Neural progenitor cell (in vitro differentiated cells): ENCODE measurements around the gene KRT7.

Source experiments
- CTCF ChIP-seq: fragments of 200-600 bp; sonication (generic); IDR thresholded peaks from 2 replicates; pipeline ENCODE4 v1.5.1; 2017; ENCODE audit warnings: antibody characterized with exemption, mild to moderate bottlenecking
- EZH2 ChIP-seq: fragments of 200-600 bp; sonication (generic); IDR thresholded peaks from 2 replicates; pipeline ENCODE4 v1.6.1; 2017; ENCODE audit warnings: antibody characterized with exemption, mild to moderate bottlenecking, moderate library complexity

- TF ChIP-seq EZH2 = no peak
- no peak for TF ChIP-seq CTCF
Measured at GRCh38 chr12:52225752-52226151, 7.3 kb upstream of the KRT7 start.
